ENCODE data around the gene ALCAM.
A peak's percentile ranks its signal among the peaks of the same experiment; 100 is the strongest.

The ALCAM gene

DNA sequence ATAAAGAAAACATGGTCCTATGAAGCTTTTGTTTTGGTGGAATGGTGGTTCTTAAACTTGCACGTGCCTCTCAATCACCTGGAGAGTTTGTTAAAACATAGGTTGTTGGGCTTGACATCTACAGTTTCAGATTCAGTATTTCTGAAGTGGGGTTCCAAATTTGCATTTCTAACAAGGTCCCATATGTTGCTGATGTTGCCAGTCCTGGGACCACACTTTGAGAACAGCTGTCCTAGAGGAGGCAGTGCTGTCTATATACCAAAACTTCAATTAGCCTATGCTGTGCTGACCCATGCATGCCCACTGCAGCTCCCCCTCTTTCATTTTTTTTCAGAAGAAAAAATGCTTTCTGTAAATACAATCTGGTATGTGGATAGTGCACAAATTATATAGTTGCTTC lies 31.3 kb downstream of the ALCAM start:
- CTCF ChIA-PET = interaction anchor here (0.5 to 0.8 kb wide), 4 partner anchors 18 to 1124 kb away, joined by 3 to 6 read pairs (median 3); no protein-coding TSS in a partner anchor
- H3K27ac ChIP-seq = no peak overlapping the region
- TF ChIP-seq, protein P1, sequence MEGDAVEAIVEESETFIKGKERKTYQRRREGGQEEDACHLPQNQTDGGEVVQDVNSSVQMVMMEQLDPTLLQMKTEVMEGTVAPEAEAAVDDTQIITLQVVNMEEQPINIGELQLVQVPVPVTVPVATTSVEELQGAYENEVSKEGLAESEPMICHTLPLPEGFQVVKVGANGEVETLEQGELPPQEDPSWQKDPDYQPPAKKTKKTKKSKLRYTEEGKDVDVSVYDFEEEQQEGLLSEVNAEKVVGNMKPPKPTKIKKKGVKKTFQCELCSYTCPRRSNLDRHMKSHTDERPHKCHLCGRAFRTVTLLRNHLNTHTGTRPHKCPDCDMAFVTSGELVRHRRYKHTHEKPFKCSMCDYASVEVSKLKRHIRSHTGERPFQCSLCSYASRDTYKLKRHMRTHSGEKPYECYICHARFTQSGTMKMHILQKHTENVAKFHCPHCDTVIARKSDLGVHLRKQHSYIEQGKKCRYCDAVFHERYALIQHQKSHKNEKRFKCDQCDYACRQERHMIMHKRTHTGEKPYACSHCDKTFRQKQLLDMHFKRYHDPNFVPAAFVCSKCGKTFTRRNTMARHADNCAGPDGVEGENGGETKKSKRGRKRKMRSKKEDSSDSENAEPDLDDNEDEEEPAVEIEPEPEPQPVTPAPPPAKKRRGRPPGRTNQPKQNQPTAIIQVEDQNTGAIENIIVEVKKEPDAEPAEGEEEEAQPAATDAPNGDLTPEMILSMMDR (conservative IDR thresholded peaks at IDR 0.05; ENCODE audit: low read depth) = no peak
- no peak for DNase-seq (ENCODE audit: low spot score)
- POLR2A ChIA-PET (ENCODE audit: low non-redundant PET) = no interaction called here

DNA sequence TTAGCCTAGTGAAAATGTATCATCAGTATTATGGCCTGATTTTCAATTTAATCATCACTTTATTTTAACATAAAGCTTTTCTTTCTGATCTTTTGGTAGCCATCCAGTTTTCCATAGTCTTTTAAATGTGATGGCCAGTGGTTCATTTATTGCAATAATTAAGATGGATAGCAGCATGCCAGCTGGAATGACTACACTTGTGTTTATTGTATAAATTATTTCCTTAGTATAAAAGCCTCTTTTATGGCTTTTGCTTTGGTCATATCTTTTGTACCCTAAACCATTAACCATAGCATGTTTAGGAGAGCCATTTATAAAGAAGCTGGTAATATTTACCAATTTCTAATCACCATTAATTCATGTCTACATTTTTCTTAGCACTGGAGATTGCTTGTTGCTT lies 31.7 kb downstream of the ALCAM start:
- no peak overlapping the region for H3K27ac ChIP-seq
- no peak for DNase-seq (ENCODE audit: low spot score)
- TF ChIP-seq, protein P1 (conservative IDR thresholded peaks at IDR 0.05; ENCODE audit: low read depth) = no peak
- ChIA-PET CTCF (interaction anchor here (0.6 kb wide), 2 partner anchors 39 to 234 kb away, joined by 3 read pairs; no protein-coding TSS in a partner anchor), POLR2A (ENCODE audit: low non-redundant PET) (no interaction called here)

DNA sequence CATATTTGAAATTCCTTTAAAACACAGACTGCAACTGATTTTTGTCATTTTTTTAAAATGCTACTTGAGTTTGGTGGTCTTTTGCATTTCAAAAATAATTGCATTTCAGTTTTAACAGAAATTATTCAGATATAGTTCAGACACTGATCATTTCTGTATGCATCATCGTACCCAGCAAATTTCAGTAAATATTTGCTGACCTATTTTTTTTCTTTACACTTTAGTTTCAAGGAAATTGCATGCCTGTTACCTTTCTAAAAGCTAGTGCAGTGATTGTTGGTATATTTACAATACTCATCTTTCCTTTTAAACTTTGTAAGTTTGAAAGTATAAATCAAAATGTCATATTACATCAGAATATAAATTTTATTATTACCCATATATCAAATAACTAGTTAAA lies 32.4 kb downstream of the ALCAM start:
- DNase-seq (ENCODE audit: low spot score) = no peak
- POLR2A ChIA-PET (ENCODE audit: low non-redundant PET) = no interaction called here
- TF ChIP-seq, protein P1 (conservative IDR thresholded peaks at IDR 0.05; ENCODE audit: low read depth) = no peak
- no peak overlapping the region for H3K27ac ChIP-seq
- CTCF ChIA-PET = no interaction called here

DNA sequence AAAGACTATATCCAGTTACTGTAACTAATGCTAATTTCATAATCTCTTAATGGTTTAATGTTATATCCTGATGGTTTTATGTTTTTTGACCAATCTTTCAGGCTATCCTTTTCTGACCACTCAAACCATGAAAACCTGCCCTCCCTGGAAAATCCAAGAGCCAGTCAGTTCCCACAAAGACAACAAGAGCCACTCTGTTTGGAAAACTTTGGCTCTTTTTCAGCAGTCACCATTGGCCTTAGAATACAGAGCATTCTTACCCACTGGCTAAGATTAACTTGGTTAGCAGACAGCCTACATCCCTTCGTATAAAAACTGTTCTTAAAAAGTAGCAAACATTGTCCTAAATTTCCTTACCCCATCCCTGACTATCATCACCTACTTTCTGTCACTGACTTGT lies 32.9 kb downstream of the ALCAM start:
- TF ChIP-seq, protein P1 (conservative IDR thresholded peaks at IDR 0.05; ENCODE audit: low read depth) = no peak
- ChIA-PET CTCF (no interaction called here), POLR2A (ENCODE audit: low non-redundant PET) (no interaction called here)
- no peak overlapping the region for H3K27ac ChIP-seq
- no peak for DNase-seq (ENCODE audit: low spot score)

DNA sequence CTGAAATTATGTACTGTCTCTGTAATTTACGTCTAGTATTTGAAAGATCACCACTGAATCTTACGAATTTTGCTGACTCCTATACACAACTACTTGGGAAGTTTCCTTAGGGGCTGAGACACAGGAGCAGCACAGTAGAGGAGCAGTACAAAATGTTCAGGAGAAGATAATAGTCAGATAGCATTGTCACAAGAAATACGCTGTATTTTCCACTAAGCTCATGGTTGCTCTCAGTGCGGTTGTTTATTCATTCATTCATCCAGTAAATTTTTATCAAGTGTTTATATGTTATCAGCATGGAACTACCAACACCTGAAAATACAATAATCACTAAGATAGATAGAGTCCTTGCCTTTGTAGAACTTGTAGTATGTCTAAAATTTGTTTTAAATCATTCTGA lies 34.5 kb downstream of the ALCAM start:
- no peak for DNase-seq (ENCODE audit: low spot score)
- ChIA-PET POLR2A (ENCODE audit: low non-redundant PET) (no interaction called here), CTCF (interaction anchor here (1.1 kb wide), 1 partner anchor 117 kb away, joined by 3 read pairs; no protein-coding TSS in a partner anchor)
- TF ChIP-seq, protein P1 (conservative IDR thresholded peaks at IDR 0.05; ENCODE audit: low read depth) = no peak
- H3K27ac ChIP-seq = no peak overlapping the region

DNA sequence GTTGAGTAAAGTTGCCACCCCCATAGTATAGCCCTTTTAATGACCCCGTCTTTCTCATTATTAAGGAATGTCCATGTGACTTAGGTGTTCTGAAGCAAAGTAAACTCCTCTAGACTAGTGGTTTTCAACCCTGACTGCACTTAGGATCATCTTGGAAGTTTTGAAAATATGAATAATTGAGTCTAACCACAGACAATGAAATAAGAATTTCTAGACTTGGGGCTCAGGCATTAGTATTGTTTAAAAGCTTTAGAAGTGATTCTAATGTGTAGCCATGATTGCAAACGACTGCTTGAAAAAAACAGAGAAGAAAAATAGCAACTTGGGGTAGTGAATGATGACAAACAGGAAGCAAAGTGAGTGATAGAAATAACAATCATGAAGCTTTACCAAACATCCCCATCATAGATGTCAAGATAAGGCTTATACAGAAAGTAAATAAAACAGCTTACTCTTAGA lies 35.0 kb downstream of the ALCAM start:
- ChIA-PET CTCF (interaction anchor here (1.1 kb wide), 1 partner anchor 117 kb away, joined by 3 read pairs; no protein-coding TSS in a partner anchor), POLR2A (ENCODE audit: low non-redundant PET) (interaction anchor here (0.6 kb wide), 1 partner anchor 34 kb away, joined by 3 read pairs; no protein-coding TSS in a partner anchor)
- TF ChIP-seq, protein P1 (conservative IDR thresholded peaks at IDR 0.05; ENCODE audit: low read depth) = no peak
- H3K27ac ChIP-seq = no peak overlapping the region
- peak; percentile 61 for DNase-seq (ENCODE audit: low spot score)

All from RWPE1 (cell line).